GM21526 (cell line): ENCODE data around the gene MRTFB.
"Not testable (repeated sequence)": the region's sequence is repeated elsewhere in the genome, so short reads cannot be mapped to it uniquely, and the experiment has no call there.

Source experiments
- ATAC-seq: cut with Tn5 transposase; IDR thresholded peaks from one replicate; pipeline ENCODE4 v1.9.1; 2021; ENCODE audit warnings: moderate library complexity; ENCODE audit not compliant: unreplicated experiment, low FRiP score

The MRTFB gene

GRCh38 chr16:14101415-14101814 is 30.3 kb downstream of the MRTFB start:
- no peak for ATAC-seq

GRCh38 chr16:14102925-14103720 is 32.0 kb downstream of the MRTFB start:
- no peak for ATAC-seq

- no peak for ATAC-seq
Observed at GRCh38 chr16:14104066-14104465, 32.9 kb downstream of the MRTFB start.

- no peak for ATAC-seq
Observed at GRCh38 chr16:14105760-14106375, 34.7 kb downstream of the MRTFB start.

GRCh38 chr16:14106457-14106856 is 35.3 kb downstream of the MRTFB start:
- no peak for ATAC-seq

- ATAC-seq, result no peak
Observed at GRCh38 chr16:14106961-14107360, 35.8 kb downstream of the MRTFB start.

GRCh38 chr16:14109077-14109775 is 38.1 kb downstream of the MRTFB start:
- ATAC-seq, result no peak

- no peak for ATAC-seq
Observed at GRCh38 chr16:14109782-14110727, 38.9 kb downstream of the MRTFB start.

- no peak for ATAC-seq
Observed at GRCh38 chr16:14110728-14111251, 39.7 kb downstream of the MRTFB start.

- ATAC-seq, result no peak
Observed at GRCh38 chr16:14111713-14112538, 40.8 kb downstream of the MRTFB start.

GRCh38 chr16:14112539-14112856 is 41.4 kb downstream of the MRTFB start:
- no peak for ATAC-seq

- no peak for ATAC-seq
Observed at GRCh38 chr16:14113344-14113743, 42.2 kb downstream of the MRTFB start.

- no peak for ATAC-seq
Observed at GRCh38 chr16:14117051-14117450, 45.9 kb downstream of the MRTFB start.

- no peak for ATAC-seq
Observed at GRCh38 chr16:14119799-14120198, 48.7 kb downstream of the MRTFB start.

- no peak for ATAC-seq
Observed at GRCh38 chr16:14120335-14120734, 49.2 kb downstream of the MRTFB start.

GRCh38 chr16:14121142-14121541 is 50.0 kb downstream of the MRTFB start:
- ATAC-seq, result no peak

GRCh38 chr16:14121872-14122271 is 50.8 kb downstream of the MRTFB start:
- no peak for ATAC-seq

- not testable (repeated sequence) for ATAC-seq
Observed at GRCh38 chr16:14122430-14122829, 51.3 kb downstream of the MRTFB start.

GRCh38 chr16:14125000-14125681 is 54.0 kb downstream of the MRTFB start:
- ATAC-seq, result no peak
